HepG2 (cell line): Measurements from ENCODE around the gene AK4. TPM values are rescaled to one million over a fixed set of nuclear protein-coding genes. Genes with fewer than 3 reads are reported as not detected.

Experiments
- ATAC-seq: fragments of 200-7000 bp; cut with Tn5 transposase; 3 replicates; pipeline ENCODE4 v1.9.1; 2020; ENCODE audit warnings: mild to moderate bottlenecking, moderate library complexity
- BruUV-seq: library from RNA; stranded (reverse); fragments of 400-500 nt; replicated peaks from 2 replicates; lab custom pipeline; 2021; lab: Mats Ljungman, UMichigan
- CTCF ChIA-PET: fragments of 300-600 bp; formaldehyde crosslinking; extraction: SDS; loops from one replicate; lab custom pipeline; 2021; ENCODE audit warnings: low total read pairs, inconsistent platforms, low intra/inter-chr PET ratio; lab: Yijun Ruan, JAX
- POLR2A ChIA-PET: fragments of 350-600 bp; sonication (Branson Sonifier 250); formaldehyde crosslinking; loops from one replicate; lab custom pipeline; 2020; ENCODE audit warnings: antibody characterized with exemption, inconsistent platforms; lab: Yijun Ruan, JAX
- DNase-seq: peaks from one replicate; pipeline ENCODE4 v3.0.0-alpha.2; 2015; ENCODE audit warnings: low spot score
- FAIRE-seq: peaks from 3 replicates; lab custom pipeline; 2011; peaks lifted over from hg19 to GRCh38; lab: Jason Lieb, UNC
- H2AFZ ChIP-seq: one replicate; pipeline ENCODE4 v1.6.1; 2011; ENCODE audit warnings: low read length, inconsistent platforms
- H3K27ac ChIP-seq: fragments of 300-600 bp; 3 replicates; pipeline ENCODE4 v1.8.0; 2011; ENCODE audit warnings: mixed run types, mild to moderate bottlenecking, mixed read lengths, low read length, inconsistent platforms; ENCODE audit not compliant: insufficient read depth; ENCODE audit errors: extremely low read length
- H3K27me3 ChIP-seq, 2 experiments: fragments of 200-600 bp in 1 of 2; 2 replicates in 1 of 2; 3 replicates in 1 of 2; pipeline versions ENCODE4 v1.6.0 to v1.8.0; 2011; ENCODE audit warnings: low read length in 2 of 2, mild to moderate bottlenecking in 2 of 2, moderate library complexity in 2 of 2, inconsistent platforms in 1 of 2; ENCODE audit not compliant: insufficient read depth in 2 of 2, control insufficient read depth in 1 of 2
- H3K36me3 ChIP-seq, 2 experiments: fragments of 200-600 bp in 1 of 2; replicated peaks in 1 of 2; 2 replicates in 1 of 2; 3 replicates in 1 of 2; pipeline versions ENCODE4 v1.5.1 to v1.8.0; 2011; ENCODE audit warnings: low read length in 2 of 2, inconsistent platforms in 1 of 2; ENCODE audit not compliant: insufficient read depth in 2 of 2, control insufficient read depth in 1 of 2
- H3K4me1 ChIP-seq: 2 replicates; pipeline ENCODE4 v1.5.1; 2012; ENCODE audit warnings: low read length, inconsistent platforms; ENCODE audit not compliant: insufficient read depth
- H3K4me2 ChIP-seq: 2 replicates; pipeline ENCODE4 v1.6.0; 2011; ENCODE audit warnings: low read depth, low read length, inconsistent platforms
- H3K4me3 ChIP-seq, 3 experiments: fragments of 200-600 bp in 1 of 3; sonication (generic), shearing (Covaris generic) in 1 of 3; replicated peaks in 1 of 3; 2 replicates each; pipeline ENCODE4 v1.5.1; 2011 to 2016; ENCODE audit warnings: low read length in 3 of 3, inconsistent platforms in 2 of 3, low read depth in 2 of 3, mild to moderate bottlenecking in 2 of 3, control low read depth in 1 of 3, mixed read lengths in 1 of 3; ENCODE audit not compliant: insufficient read depth in 1 of 3
- H3K79me2 ChIP-seq: one replicate; pipeline ENCODE4 v1.6.1; 2011; ENCODE audit warnings: low read length, inconsistent platforms; ENCODE audit not compliant: insufficient read depth
- H3K9ac ChIP-seq: 2 replicates; pipeline ENCODE4 v1.6.0; 2011; ENCODE audit warnings: mild to moderate bottlenecking, low read depth, low read length, inconsistent platforms; ENCODE audit not compliant: insufficient read depth
- H3K9me3 ChIP-seq: 2 replicates; pipeline ENCODE4 v1.5.1; 2012; ENCODE audit warnings: mild to moderate bottlenecking, low read length
- H4K20me1 ChIP-seq: 2 replicates; pipeline ENCODE4 v1.6.0; 2011; ENCODE audit warnings: inconsistent platforms, mild to moderate bottlenecking, low read length, moderate library complexity; ENCODE audit not compliant: insufficient read depth
- CREM ChIP-seq, 2 experiments: sonication (generic) in 1 of 2; formaldehyde crosslinking in 1 of 2; IDR thresholded peaks; 2 replicates each; pipeline versions ENCODE4 v1.4.0 to v1.6.1; 2016 to 2020; ENCODE audit warnings: antibody characterized with exemption in 1 of 2, mild to moderate bottlenecking in 1 of 2, missing genetic modification reagents in 1 of 2
- HNF4A ChIP-seq: sonication (generic); formaldehyde crosslinking; IDR thresholded peaks from 2 replicates; pipeline ENCODE4 v1.4.0; 2020; ENCODE audit warnings: missing genetic modification reagents
- KDM5A ChIP-seq: fragments of 200-600 bp; sonication (generic); IDR thresholded peaks from 2 replicates; pipeline ENCODE4 v1.7.0; 2018; ENCODE audit warnings: antibody characterized with exemption, mild to moderate bottlenecking, low read length, borderline replicate concordance
- RARG ChIP-seq: sonication (generic); formaldehyde crosslinking; IDR thresholded peaks from 2 replicates; pipeline ENCODE4 v1.4.0; 2020; ENCODE audit warnings: low read depth, mild to moderate bottlenecking, missing genetic modification reagents
- ZNF431 ChIP-seq: sonication (generic); formaldehyde crosslinking; IDR thresholded peaks from 2 replicates; pipeline ENCODE4 v1.9.0; 2022; ENCODE audit warnings: missing genetic modification reagents, low read depth, mild to moderate bottlenecking, borderline replicate concordance
- ZNF577 ChIP-seq: sonication (generic); formaldehyde crosslinking; IDR thresholded peaks from 2 replicates; pipeline ENCODE4 v1.4.0; 2020; ENCODE audit warnings: mild to moderate bottlenecking, low read depth, missing genetic modification reagents, borderline replicate concordance
- ZNF713 ChIP-seq: sonication (generic); formaldehyde crosslinking; IDR thresholded peaks from 2 replicates; pipeline ENCODE4 v1.4.0; 2020; ENCODE audit warnings: mild to moderate bottlenecking, missing genetic modification reagents
- WGBS: methylation state at CpG from one replicate; pipeline ENCODE4 v1.1.6; 2017; ENCODE audit warnings: low lambda C conversion rate; 5-methylcytosine and 5-hydroxymethylcytosine counted together
- in situ Hi-C: cut with HindIII; loops from 2 replicates; pipeline ENCODE4 v1.10.0; 2017; ENCODE audit warnings: low pct_unique_long_range_greater_than_20kb; ENCODE audit not compliant: extremely low pct_ligation_motif_present
- intact Hi-C: fragments of 100-400 bp; cut with micrococcal nuclease; formaldehyde crosslinking; loops from one replicate; pipeline ENCODE4 v1.10.0; 2022; ENCODE audit not compliant: unreplicated experiment
- polyA plus RNA-seq, 8 experiments: library from polyadenylated mRNA; depleted of rRNA in 3 of 8; stranded (reverse) in 7 of 8; unstranded in 1 of 8; fragments of >200 nt; fragmentation: Illumina TruSeq in 4 of 8; extraction: Trizol in 4 of 8; gene quantifications; 2 replicates each; pipeline versions ENCODE4 v1.2.1 to v1.2.3, GENCODE V29; 2011 to 2016; ENCODE audit warnings: low read depth in 4 of 8, missing spikeins in 1 of 8, mixed read lengths in 1 of 8; ENCODE audit not compliant: insufficient read depth in 1 of 8
- total RNA-seq, 5 experiments: library from RNA; depleted of rRNA; stranded (reverse); fragments of >200 nt; fragmentation: Illumina TruSeq; extraction: Trizol; gene quantifications; 2 replicates each; pipeline ENCODE4 v1.2.3, GENCODE V29; 2016; ENCODE audit warnings: low read depth in 1 of 5
- TF ChIP-seq, protein P1 (sequence below): sonication (generic); formaldehyde crosslinking; IDR thresholded peaks from 2 replicates; pipeline ENCODE4 v1.4.0; 2020; ENCODE audit warnings: missing genetic modification reagents

AK4 gene
- total and polyA plus RNA-seq, 2 of the 13 experiments (the other 11 are each of a cell fraction or from before 2014, with no cell fraction given): 110 to 160 TPM

DNA sequence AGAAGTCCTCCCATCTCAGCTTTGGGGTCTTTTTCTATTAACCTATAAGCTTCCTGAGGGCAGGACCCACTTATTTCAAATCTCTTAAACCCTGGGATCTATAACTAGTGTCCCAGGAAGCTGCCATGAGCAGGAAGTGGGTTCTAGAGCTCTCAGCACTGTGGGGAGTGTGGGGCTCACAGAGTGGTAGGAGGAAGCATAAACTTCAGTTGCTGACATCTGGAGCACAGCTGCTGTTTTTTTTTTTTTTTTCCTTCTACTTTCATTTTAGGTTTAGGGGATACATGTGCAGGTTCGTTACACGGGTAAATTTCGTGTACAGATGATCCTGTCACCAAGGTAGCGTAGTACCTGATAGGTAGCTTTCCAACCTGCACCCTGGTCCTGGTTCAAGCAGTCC is 59.3 kb downstream of the AK4 start:
- POLR2A ChIA-PET: interaction anchor here (0.7 to 1.0 kb wide), 2 partner anchors 31 to 39 kb away, joined by 3 to 4 read pairs; no protein-coding TSS in a partner anchor
- no peaks in the 10 kb centered on the region for H3K9me3 ChIP-seq
- no peaks in the 10 kb centered on the region for H3K27me3 ChIP-seq
- in situ Hi-C loops (loop anchor here (5.0 kb wide), 2 partner anchors 60 to 140 kb away; partner anchors contain the start of gene AK4), intact Hi-C loops (loop anchor here (5.0 kb wide), 2 partner anchors 35 to 125 kb away; no protein-coding TSS in a partner anchor)
- no peak overlapping the region for H3K4me3 ChIP-seq
- H3K79me2 ChIP-seq: peaks cover 71% of the 10 kb centered on the region
- no peak overlapping the region for H3K4me2 ChIP-seq
- H3K9ac ChIP-seq: no peak overlapping the region
- ATAC-seq: no peak
- no TSS peak for BruUV-seq
- CTCF ChIA-PET: interaction anchor here (2.7 kb wide), 1 partner anchor 147 kb away, joined by 10 read pairs; no protein-coding TSS in a partner anchor
- TF ChIP-seq CREM (IDR thresholded peaks at IDR 0.05): no peak
- TF ChIP-seq CREM (CRISPR knock-in tag; IDR thresholded peaks at IDR 0.05): no peak
- TF ChIP-seq, all 625 proteins: peak for 0
- DNase-seq (no peak), FAIRE-seq (no peak)
- Histone ChIP-seq H3K4me1 (peaks cover 30% of the 10 kb centered on the region), H3K27ac (no peak overlapping the region), H2AFZ (no peak overlapping the region), H4K20me1 (peaks cover 44% of the 10 kb centered on the region), H3K36me3 (peaks cover 8 to 32% of the 10 kb centered on the region in 2 experiments)
- WGBS: 96% methylated on average over 4 of the region's 4 CpGs

DNA sequence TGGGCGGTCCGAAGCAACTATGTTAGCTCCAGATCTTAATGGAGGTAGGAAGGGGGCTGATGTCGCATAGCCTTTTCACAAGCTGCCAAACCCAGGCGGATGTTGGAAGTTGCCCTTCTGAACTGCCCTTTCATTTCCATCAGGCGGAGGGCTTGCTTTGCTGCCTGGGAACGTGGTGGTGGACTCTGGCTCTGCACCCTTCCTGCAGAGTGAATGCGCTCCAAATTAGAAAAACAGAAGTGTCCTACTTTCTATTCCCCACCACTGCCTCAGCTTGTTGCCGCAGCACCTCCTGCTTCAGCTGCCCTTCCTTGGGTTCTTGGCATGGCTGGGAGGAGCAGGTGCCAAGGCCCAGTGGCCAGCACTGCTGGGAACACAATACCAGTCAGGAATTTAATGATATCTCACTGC is 60.6 kb downstream of the AK4 start:
- peaks cover 10 to 44% of the 10 kb centered on the region in 2 experiments for H3K36me3 ChIP-seq
- H3K4me3 ChIP-seq: no peak overlapping the region
- intact Hi-C loops (loop anchor here (2.0 to 5.0 kb wide), 3 partner anchors 36 to 126 kb away; partner anchors contain the start of gene AK4), in situ Hi-C loops (loop anchor here (5.0 kb wide), 2 partner anchors 61 to 141 kb away; partner anchors contain the start of gene AK4)
- peaks cover 30% of the 10 kb centered on the region for H3K4me1 ChIP-seq
- peak overlapping the region; percentile 43 for H3K27ac ChIP-seq
- H3K27me3 ChIP-seq: no peaks in the 10 kb centered on the region
- no peak overlapping the region for H2AFZ ChIP-seq
- H3K4me2 ChIP-seq: peak overlapping the region; percentile 33
- CTCF ChIA-PET: interaction anchor here (1.3 to 2.7 kb wide), 3 partner anchors 133 to 149 kb away, joined by 5 to 10 read pairs (median 6); no protein-coding TSS in a partner anchor
- H3K9me3 ChIP-seq: no peaks in the 10 kb centered on the region
- peak; percentile 32 for DNase-seq
- H3K9ac ChIP-seq: no peak overlapping the region
- FAIRE-seq: peak; percentile 56
- BruUV-seq: no TSS peak
- peak; percentile 91 for ATAC-seq
- peaks cover 74% of the 10 kb centered on the region for H3K79me2 ChIP-seq
- peaks cover 49% of the 10 kb centered on the region for H4K20me1 ChIP-seq
- WGBS: 71% methylated on average over 8 of the region's 8 CpGs
- POLR2A ChIA-PET: no interaction called here
- TF ChIP-seq, protein P1, sequence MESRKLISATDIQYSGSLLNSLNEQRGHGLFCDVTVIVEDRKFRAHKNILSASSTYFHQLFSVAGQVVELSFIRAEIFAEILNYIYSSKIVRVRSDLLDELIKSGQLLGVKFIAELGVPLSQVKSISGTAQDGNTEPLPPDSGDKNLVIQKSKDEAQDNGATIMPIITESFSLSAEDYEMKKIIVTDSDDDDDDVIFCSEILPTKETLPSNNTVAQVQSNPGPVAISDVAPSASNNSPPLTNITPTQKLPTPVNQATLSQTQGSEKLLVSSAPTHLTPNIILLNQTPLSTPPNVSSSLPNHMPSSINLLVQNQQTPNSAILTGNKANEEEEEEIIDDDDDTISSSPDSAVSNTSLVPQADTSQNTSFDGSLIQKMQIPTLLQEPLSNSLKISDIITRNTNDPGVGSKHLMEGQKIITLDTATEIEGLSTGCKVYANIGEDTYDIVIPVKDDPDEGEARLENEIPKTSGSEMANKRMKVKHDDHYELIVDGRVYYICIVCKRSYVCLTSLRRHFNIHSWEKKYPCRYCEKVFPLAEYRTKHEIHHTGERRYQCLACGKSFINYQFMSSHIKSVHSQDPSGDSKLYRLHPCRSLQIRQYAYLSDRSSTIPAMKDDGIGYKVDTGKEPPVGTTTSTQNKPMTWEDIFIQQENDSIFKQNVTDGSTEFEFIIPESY: peak; percentile 53; the same call in 1 of the 2 replicates
- TF ChIP-seq RARG (no peak), ZNF577 (no peak), ZNF431 (CRISPR knock-in tag) (no peak), HNF4A (CRISPR knock-in tag) (peak; percentile 40), KDM5A (no peak), ZNF713 (CRISPR knock-in tag) (no peak)
